Neural crest cell (in vitro differentiated cells): ENCODE measurements around the gene HTR3E. TPM values are rescaled to one million over a fixed set of nuclear protein-coding genes. Genes with fewer than 3 reads are reported as not detected.
"Not testable (repeated sequence)": the region's sequence is repeated elsewhere in the genome, so short reads cannot be mapped to it uniquely, and the experiment has no call there.

Source experiments
- DNase-seq: peaks from one replicate; pipeline ENCODE4 v3.0.0; 2021; ENCODE audit warnings: low read depth, mixed read lengths, low spot score
- H3K27ac Mint-ChIP-seq: one replicate; pipeline ENCODE4 v1.8.0; 2021; ENCODE audit warnings: mild to moderate bottlenecking, mixed read lengths; ENCODE audit not compliant: unreplicated experiment
- H3K27me3 Mint-ChIP-seq: 2 replicates; pipeline ENCODE4 v1.8.0; 2021; ENCODE audit warnings: low read depth, mild to moderate bottlenecking, mixed read lengths
- H3K36me3 Mint-ChIP-seq: 2 replicates; pipeline ENCODE4 v1.8.0; 2021; ENCODE audit warnings: low read depth, mild to moderate bottlenecking, mixed read lengths
- H3K4me1 Mint-ChIP-seq: 2 replicates; pipeline ENCODE4 v1.8.0; 2021; ENCODE audit warnings: mixed read lengths
- H3K4me3 Mint-ChIP-seq: one replicate; pipeline ENCODE4 v1.8.0; 2021; ENCODE audit warnings: mild to moderate bottlenecking, mixed read lengths
- H3K9me3 Mint-ChIP-seq: 2 replicates; pipeline ENCODE4 v1.8.0; 2021; ENCODE audit warnings: mixed read lengths
- CTCF ChIP-seq: fragments of 200-600 bp; sonication (generic); conservative IDR thresholded peaks from 2 replicates; pipeline ENCODE4 v1.5.0; 2021; ENCODE audit warnings: antibody characterized with exemption, mild to moderate bottlenecking
- total RNA-seq: library from RNA; stranded (reverse); gene quantifications from 2 replicates; pipeline ENCODE4 v1.2.1, GENCODE V29; 2021

HTR3E gene
- total RNA-seq, 1 donor from 2014 or later: not detected

DNA sequence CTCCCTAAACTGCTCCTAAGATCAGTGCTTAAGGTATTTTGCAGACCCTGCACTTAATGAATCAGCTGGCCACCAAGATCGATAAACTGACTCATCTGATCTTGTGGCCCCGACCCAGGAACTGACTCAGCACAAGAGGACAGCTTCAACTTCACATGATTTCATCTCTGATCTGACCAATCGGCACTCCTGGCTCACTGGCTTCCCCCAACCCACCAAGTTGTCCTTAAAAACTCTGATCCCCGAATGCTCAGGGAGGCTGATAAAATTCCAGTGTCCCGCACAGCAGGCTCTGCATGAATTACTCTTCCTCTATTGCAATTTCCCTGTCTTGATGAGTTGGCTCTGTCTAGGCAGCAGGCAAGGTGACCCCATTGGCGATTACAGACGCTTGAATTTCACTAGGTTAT, 13.5 kb downstream of the HTR3E start:
- Mint-ChIP-seq H3K27ac (no peak overlapping the region), H3K36me3 (no peaks in the 10 kb centered on the region)
- DNase-seq: no peak

GRCh38 chr3:184116017-184116416, 19.2 kb downstream of the HTR3E start:
- Mint-ChIP-seq H3K36me3 (no peaks in the 10 kb centered on the region), H3K4me1 (no peaks in the 10 kb centered on the region)
- TF ChIP-seq CTCF: no peak

More for the DNA sequence above, 13.5 kb downstream of the HTR3E start:
- peaks cover 16% of the 10 kb centered on the region for H3K27me3 Mint-ChIP-seq
- no peak overlapping the region for H3K4me3 Mint-ChIP-seq
- no peaks in the 10 kb centered on the region for H3K9me3 Mint-ChIP-seq
- no peak for TF ChIP-seq CTCF
- no peaks in the 10 kb centered on the region for H3K4me1 Mint-ChIP-seq

GRCh38 chr3:184117636-184118035, 20.8 kb downstream of the HTR3E start:
- TF ChIP-seq CTCF: no peak

More at GRCh38 chr3:184116017-184116416, 19.2 kb downstream of the HTR3E start:
- Mint-ChIP-seq H3K27ac (no peak overlapping the region), H3K9me3 (no peaks in the 10 kb centered on the region), H3K4me3 (no peak overlapping the region), H3K27me3 (peaks cover 26% of the 10 kb centered on the region)
- DNase-seq: no peak

DNA sequence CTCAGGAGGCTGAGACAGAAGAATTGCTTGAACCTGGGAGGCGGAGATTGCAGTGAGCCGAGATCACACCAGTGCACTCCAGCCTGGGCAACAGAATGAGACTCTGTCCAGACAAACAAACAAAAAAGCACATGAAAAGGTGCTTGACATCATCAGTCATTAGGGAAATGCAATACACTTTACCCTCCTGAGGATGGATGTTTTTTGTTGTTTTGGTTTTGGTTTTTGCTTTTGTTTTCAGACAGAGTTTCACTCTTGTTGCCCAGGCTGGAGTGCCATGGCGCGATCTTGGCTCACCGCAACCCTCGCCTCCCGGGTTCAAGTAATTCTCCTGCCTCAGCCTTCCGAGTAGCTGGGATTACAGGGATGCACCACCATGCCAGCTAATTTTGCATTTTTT, 24.2 kb downstream of the HTR3E start:
- not testable (repeated sequence) for H3K36me3 Mint-ChIP-seq, H3K27ac Mint-ChIP-seq, H3K4me3 Mint-ChIP-seq, DNase-seq, H3K9me3 Mint-ChIP-seq, H3K4me1 Mint-ChIP-seq
- H3K27me3 Mint-ChIP-seq: peaks cover 17% of the 10 kb centered on the region

More at GRCh38 chr3:184117636-184118035, 20.8 kb downstream of the HTR3E start:
- no peaks in the 10 kb centered on the region for H3K36me3 Mint-ChIP-seq
- H3K9me3 Mint-ChIP-seq: no peaks in the 10 kb centered on the region
- DNase-seq: no peak
- H3K27me3 Mint-ChIP-seq: peaks cover 26% of the 10 kb centered on the region
- H3K4me1 Mint-ChIP-seq: no peaks in the 10 kb centered on the region
- H3K27ac Mint-ChIP-seq: no peak overlapping the region
- H3K4me3 Mint-ChIP-seq: no peak overlapping the region

- H3K4me1 Mint-ChIP-seq: no peaks in the 10 kb centered on the region
- H3K9me3 Mint-ChIP-seq: no peaks in the 10 kb centered on the region
- no peak for TF ChIP-seq CTCF
- no peak overlapping the region for H3K27ac Mint-ChIP-seq
- DNase-seq: no peak
- no peaks in the 10 kb centered on the region for H3K27me3 Mint-ChIP-seq
- H3K36me3 Mint-ChIP-seq: no peaks in the 10 kb centered on the region
- no peak overlapping the region for H3K4me3 Mint-ChIP-seq
These were observed 29.1 kb downstream of the HTR3E start for GRCh38 chr3:184126006-184126405.

DNA sequence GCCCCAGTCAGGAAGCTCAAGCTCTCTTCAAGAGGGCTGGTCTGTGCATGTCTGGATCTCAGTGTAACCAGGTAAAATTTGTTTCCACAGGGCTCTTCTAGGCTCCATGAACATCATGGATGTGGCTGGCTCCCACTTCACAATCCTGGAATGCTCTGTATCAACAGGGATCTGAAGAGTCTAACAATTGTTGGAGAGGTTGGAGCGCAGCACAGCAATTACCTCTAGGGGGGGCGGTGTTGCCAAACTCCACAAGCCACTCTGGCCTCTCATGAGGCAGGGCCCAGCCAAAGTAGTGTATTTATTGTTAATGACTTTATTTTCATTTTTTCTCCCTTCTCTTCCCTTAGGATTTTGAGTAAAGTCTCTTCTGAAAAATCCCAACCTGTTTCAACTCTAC, 32.1 kb downstream of the HTR3E start:
- Mint-ChIP-seq H3K27me3 (peaks cover 5% of the 10 kb centered on the region), H3K4me3 (peak overlapping the region; percentile 42), H3K27ac (no peak overlapping the region), H3K4me1 (peaks cover 8% of the 10 kb centered on the region), H3K36me3 (no peaks in the 10 kb centered on the region), H3K9me3 (no peaks in the 10 kb centered on the region)
- DNase-seq: no peak
- TF ChIP-seq CTCF: peak; percentile 51
